GM19328 (cell line): ENCODE data around the gene GIPC1.
A peak's percentile ranks its signal among the peaks of the same experiment; 100 is the strongest.
"Not testable (repeated sequence)": the region's sequence is repeated elsewhere in the genome, so short reads cannot be mapped to it uniquely, and the experiment has no call there.

Source experiments
- ATAC-seq: cut with Tn5 transposase; IDR thresholded peaks from one replicate; pipeline ENCODE4 v1.9.1; 2021; ENCODE audit warnings: mild to moderate bottlenecking, moderate library complexity; ENCODE audit not compliant: unreplicated experiment

The GIPC1 gene, protein sequence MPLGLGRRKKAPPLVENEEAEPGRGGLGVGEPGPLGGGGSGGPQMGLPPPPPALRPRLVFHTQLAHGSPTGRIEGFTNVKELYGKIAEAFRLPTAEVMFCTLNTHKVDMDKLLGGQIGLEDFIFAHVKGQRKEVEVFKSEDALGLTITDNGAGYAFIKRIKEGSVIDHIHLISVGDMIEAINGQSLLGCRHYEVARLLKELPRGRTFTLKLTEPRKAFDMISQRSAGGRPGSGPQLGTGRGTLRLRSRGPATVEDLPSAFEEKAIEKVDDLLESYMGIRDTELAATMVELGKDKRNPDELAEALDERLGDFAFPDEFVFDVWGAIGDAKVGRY

DNA sequence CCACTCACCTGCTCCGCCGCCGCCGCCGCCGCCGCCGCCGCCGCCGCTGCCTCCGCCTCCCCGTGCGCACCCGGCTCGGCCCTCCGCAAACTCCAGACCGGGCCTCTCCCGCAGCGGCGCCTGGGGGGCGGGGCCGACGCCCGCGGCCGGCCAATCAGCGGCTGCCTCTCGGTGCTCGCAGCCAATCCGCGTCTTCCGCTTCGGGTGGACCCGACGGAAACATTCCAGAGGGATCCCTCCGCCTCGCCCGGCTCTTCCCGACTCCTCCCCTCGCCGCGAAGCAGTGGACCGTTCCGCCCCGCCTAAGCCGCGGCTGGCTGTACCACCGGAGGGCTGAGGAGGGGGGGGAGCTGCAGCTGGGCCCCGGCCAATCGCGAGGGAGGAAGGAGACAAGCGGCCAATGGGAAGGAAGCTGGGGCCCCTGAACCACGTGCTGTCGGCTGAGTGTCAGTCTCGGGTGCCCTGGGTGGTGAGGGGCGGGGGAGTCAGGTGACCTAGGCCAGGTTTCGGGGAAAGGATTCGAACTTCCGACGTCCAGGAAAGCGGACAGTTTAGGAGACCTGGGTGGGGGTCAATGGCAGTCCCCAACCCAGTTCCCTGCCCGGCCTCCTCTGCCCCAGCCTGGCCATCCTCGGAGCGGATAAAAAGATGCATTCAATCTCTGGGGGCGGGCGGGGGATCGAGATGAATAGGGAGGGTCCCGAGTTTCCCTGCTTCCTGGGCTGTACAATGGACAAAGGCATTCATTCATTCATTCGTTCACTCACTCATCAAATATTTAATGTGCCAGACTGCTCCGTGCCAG is at the start of gene GIPC1:
Gene GIPC1 (minus strand): TSS at position 99 of the 805 bp plus-strand sequence. CDS start 13,151 bp downstream, outside the sequence.
- peak; percentile 69 for ATAC-seq

DNA sequence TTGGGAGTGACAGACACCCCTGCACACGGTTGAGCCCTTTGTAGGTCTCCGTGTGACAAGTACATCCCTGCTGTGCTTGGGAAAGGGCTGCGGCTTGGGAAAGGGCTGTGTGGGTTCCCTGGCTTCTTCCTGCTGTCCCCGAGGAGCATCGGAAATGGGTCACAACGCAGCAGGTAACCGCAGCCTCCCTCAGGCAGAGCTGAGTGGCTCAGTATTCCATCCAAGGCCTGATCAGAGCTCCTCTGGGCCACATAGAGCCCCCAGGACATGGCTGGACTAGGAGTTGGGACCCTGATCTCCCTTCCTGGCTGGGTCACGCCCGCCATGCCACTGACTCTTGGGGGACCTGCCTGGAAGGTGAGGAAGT is 49.8 kb upstream of the GIPC1 start:
- no peak for ATAC-seq

DNA sequence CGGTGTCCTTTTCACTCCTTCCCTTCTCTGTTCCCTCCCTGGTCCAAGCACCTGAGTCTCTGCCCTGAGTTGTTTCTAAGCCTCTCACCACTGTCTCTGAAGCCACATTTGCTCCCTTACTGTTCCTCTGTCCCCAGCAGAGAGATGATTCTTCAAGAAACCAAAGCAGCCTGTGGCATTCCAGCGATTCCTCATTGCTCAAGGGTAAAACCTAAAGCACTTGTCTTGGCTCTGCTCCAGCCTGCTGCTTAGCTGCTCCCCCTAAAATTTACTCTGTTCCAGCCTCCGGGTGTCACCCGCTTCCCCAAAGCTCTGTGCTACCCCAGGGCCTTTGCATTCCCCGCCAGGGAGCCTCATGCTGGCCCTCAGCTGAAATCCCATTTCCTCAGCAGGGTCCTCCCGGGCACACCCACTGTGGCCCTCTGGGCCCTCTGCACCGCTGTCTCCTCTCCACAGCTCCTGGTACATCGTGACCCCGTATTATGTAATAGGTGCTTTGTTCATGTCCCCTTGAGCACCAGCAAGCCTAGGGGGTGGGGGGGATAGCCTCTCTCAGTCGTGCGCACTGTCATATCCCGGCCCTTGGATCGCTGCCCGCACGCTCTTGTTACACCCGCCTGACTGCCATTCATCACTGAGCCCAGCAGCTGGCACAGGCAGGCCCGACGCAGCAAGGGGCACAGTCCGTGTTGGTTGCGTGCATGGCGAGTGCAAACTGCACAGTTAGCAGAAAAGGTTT is 49.2 kb upstream of the GIPC1 start:
- no peak for ATAC-seq

DNA sequence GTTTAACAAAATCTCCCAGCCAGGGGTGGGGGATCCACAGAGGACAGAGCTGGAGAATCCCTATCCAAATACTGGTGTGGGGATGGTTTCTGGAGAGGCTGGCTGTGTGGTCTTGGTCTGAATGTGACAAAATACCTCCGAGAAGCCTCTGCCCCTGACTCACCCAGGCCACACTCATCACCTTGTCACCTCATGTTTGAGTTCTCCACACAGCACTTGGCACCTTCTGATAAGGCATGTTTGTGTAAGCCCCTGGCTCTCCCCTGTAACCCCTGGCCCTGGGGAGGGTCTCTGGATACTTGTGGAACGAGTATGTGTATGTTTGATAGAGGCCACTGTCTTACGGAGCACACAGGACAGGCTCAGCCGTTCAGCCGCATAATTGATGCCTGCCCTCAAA is 48.1 kb upstream of the GIPC1 start:
- no peak for ATAC-seq

DNA sequence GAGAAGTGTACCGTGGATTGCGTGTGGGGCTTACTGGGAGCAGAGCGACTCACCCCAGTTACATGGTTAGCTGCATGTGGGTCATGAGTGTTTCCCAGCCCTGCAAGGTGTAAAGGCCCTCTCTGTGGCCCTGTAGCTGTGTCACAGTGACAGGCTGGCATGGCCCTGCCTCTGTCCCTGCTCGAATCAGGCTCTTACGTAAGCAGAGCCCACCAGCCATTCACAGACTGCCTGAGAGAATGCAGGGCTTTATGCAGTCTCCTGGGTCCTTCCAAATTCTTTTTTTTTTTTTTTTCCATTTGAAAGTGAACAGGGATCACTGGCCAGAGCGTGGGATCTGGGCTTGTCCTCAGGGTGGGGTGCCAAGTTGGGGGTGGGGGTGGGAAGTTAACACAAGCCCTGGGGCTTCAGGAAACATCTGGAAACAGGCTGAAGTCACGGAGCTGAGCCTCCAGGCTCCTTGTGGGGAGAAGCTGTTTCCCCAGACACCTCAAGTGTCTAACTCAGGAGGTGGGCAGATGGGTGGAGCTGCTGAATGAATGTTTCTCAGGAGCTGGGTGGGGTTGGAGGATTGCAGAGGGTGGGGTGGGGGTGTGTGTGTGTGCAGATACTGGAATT is 46.9 kb upstream of the GIPC1 start:
- ATAC-seq, result no peak

DNA sequence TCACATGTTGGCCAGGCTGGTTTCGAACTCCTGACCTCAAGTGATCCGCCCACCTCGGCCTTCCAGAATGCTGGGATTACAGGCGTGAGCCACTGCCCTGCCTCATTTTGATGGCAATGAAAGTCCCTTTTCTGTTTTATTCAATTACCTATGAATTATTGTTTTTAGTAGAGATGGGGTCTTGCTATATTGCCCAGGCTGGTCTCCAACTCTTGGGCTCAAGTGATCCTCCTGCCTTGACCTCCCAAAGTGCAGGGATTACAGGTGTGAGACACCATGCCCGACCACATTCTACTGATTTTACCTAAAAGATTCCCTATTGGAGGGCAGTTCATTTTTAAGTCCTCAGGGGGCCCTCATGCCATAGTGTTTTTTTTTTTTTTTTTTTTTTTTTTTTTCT is 46.1 kb upstream of the GIPC1 start:
- not testable (repeated sequence) for ATAC-seq

DNA sequence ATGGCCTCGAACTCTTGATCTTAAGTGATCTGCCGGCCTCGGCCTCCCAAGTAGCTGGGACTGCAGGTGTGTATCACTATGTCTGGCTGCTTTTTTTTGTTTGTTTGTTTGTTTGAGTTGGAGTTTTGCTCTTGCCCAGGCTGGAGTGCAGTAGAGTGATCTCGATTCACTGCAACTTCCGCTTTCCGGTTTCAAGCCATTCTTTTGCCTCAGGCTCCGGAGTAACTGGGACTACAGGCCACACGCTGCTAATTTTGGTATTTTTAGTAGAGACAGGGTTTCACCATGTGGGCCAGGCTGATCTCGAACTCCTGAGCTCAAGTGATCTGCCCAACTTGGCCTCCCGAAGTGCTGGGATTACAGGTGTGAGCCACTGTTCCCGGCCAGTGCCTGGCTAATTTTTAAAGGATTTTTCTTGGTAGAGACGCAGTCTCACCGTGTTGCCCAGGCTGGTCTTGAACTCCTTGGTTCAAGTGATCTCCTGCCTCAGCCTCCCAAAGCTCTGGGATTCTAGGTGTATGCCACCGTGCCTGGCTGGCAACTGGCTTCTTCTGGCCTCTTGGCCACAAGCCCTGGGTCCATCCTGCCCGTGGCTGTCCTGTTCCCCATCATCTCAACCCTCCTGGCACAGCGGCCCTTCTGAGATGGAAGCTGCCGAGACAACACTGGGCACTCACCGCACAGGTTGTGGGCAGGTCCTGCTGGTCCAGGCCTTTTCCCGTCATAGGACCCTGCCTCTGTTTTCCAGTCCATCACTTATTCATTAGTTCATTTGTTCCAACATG is 45.0 kb upstream of the GIPC1 start:
- ATAC-seq, result no peak

DNA sequence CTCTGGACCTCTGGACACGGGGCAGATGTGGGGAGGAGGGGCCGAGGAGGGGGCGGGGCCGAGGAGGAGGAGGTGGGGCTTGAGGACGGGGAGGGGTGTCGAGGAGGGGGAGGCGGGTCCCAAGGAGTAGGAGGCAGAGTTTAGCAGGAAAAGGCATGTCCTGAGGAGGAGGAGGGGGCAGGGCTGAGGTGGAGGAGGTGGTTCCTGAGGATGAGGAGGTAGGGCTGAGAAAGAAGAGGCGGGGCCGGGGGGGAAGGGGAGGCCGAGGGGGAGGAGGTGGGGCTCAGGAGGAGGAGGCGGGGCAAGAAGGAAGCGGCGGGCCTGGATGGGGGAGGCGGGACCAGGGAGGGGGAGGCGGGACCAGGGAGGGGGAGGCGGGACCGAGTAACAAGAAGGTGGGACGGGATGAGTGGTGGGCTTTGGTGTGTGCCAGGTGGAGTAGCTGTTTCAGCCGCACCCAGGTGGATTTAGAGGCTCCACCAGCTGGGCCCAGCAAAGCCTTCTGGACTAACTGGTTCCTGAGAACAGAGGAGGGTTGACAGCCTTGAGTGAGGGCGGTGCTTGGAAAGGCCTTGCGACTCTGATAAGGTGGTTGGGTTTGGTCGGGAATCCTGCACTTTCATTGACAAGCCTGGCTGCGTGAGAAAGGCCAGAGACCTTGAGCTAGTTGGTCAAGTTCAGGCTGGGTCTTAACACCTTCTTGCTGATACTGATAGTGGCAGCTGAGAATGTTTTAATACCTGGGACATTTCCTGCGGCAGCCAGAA is 41.2 kb upstream of the GIPC1 start:
- ATAC-seq, result no peak

DNA sequence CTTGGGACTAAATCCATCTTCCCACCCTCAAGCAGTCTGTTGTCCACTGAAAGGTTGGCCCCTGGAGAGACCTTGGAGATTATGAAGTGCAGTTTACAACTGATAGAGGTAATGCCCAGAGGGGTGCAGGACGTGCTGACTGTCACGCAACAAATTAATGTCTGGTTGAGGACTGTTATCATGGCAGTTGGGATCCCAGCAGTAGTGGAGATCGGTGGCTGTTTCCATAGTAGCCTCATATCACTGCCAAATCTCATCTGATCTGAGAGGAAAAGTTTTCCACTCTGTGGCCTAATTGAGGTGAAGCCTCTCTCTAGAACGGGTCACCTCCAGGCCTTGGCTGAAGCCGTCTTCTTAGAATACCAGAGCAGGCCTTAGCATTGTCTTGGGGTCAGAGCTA is 37.5 kb upstream of the GIPC1 start:
- no peak for ATAC-seq

DNA sequence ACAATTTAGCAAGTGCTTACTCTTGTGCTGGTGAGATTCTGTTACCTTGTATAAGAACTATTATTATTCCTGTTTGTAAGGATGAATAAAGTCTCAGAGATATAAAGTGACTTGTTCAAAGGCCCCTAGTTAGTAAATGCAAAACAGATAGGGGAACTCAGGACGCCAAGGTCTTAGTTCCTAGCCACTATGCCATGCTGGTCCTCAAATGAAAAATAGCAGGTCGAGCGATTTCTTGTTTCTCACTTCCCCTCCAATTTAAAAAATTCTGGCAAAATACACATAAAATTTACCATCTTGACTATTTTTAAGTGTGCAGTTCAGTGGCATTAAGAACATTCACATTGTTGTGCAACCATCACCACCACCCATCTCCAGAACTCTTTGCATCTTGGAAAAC is 34.6 kb upstream of the GIPC1 start:
- ATAC-seq, result no peak

DNA sequence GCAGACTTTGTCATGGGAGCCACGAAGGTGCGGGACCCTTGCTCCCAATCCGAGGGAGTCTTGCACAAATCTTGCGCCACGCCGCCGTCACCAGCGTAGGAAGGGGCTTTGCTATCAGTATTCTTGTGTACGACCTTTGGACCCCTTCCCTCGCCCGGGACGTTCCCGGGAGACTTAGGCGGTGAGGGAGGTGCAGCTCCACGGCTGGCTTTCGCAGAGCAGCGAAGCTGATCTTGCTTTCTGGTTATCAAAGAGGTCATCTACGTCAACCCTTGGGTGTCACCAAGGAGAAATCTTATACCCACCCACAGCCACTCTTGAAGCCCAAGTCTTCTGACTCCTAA is 34.0 kb upstream of the GIPC1 start:
- ATAC-seq, result no peak

DNA sequence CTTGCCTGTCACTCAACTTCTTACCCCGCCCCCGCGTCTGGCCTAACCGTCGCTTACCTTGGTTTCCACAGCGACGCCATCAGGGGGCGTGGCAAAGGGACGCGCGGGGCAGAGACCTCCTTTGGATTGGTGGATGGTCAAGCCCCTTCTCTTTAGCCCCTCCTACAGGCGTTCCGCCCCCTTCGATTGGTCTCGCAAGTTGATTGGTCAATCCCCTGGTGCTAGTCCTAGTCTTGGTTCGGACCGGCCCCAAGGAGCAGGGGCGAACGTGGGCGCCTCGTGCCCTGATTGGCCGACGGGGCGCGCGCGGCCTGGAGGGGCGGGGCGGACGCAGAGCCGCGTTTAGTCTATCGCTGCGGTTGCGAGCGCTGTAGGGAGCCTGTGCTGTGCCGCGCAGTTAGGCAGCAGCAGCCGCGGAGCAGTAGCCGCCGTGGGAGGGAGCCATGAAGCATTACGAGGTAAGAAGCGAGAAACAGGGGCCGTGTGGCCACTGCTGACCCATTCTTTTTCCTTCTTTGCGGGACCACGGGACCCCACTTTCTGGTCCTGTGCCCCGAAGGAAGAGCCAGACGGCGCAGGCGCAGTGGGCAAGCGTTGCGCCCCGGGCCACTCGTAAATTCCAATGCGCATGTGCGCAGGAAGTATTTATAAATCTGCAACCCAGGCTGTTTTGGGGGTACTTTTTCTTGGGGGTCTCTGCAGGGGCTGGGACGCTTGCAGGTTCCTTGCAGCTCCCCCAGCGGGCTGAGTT is 33.5 kb upstream of the GIPC1 start, which contains the start of gene TECR:
Gene TECR (plus strand): TSS at position 341 of the 751 bp plus-strand sequence. CDS start 103 bp downstream, at position 444.
- ATAC-seq, result peak; percentile 93

DNA sequence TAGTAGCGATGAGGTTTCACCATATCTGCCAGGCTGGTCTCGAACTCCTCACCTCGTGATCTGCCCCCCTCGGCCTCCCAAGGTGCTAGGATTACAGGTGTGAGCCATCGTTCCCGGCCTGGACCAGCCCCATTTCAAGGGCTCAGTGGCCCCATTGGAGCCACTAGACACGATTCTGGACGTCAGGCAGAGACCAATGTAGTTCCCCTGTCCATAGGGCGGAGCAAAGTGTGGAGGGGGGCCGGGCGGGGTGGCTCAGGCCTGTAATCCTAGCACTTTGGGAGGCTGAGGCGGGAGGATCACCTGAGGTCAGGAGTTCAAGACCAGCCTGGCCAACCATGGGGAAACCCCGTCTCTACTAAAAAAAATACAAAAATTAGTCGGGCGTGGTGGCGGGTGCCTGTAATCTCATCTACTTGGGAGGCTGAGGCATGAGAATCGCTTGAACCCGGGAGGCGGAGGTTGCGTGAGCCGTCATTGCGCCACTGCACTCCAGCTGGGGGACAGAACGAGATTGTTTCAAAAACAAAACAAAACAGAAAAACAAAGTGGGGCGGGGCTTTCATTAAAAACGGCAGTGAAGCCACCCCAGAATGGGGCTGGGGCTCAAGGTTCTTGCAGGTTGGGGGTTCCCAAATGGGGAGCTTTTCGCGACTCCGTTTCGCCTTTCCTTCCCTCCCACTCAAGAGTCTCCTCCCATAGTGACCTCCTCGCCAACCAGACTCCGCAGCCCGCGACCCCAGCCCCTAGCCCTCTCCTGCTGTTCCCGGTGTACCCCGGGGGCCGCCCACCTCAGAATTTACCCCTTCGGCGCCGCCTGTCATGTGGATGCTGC is 32.7 kb upstream of the GIPC1 start:
- no peak for ATAC-seq

DNA sequence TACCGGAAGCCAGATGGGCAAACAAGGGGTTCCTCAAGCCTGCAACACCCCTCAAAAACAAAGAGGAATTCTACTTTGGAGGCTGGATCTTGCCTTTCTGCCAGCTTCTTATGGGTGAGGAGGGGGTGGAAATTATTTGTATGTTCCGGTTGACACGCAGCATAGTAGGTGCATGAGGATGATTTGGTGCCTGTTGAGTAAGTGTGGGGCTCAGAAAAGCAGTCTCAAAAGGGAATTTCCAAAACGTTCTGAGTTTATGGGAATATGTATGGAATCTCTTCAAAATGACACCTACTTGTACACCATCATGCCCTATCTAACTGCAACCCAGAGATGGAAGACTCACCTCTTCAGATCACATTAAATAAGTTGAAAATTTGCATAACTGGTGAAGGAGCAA is 30.5 kb upstream of the GIPC1 start:
- no peak for ATAC-seq

DNA sequence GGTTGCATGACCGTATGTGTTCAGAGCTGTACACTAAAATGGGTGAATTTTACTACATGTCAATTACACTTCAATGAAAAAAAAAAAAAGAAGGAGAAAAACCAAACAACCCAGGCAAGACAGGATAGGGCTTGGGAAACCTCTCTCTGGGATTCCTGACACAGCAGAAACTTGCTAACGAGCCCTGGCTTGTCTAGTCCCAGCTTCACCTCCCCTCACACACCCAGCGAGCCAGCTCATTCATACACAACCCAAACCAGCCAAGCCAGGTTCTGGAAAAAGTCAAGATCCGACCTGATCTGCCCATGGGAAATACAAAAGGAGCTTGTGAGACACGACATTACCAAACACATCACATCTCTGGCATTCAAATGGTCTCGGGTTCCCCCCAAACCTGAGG is 29.8 kb upstream of the GIPC1 start:
- ATAC-seq, result no peak

DNA sequence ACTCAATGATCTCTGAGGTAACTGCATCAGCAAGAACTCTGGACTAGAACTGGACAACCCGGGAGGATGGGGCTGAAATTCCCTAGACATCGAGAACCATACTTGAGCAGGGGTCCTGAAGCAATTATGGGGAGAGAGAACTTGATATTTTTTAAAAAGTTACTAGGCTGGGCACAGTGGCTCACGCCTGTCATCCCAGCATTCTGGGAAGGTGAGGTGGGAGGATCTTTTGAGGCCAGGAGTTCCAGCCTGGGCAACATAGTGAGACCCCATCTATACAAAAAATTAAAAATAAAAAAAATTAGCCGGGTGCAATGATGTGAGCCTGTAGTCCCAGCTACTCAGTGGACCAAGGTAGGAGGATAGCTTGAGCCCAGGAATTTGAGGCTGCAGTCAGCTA is 24.6 kb upstream of the GIPC1 start:
- no peak for ATAC-seq

DNA sequence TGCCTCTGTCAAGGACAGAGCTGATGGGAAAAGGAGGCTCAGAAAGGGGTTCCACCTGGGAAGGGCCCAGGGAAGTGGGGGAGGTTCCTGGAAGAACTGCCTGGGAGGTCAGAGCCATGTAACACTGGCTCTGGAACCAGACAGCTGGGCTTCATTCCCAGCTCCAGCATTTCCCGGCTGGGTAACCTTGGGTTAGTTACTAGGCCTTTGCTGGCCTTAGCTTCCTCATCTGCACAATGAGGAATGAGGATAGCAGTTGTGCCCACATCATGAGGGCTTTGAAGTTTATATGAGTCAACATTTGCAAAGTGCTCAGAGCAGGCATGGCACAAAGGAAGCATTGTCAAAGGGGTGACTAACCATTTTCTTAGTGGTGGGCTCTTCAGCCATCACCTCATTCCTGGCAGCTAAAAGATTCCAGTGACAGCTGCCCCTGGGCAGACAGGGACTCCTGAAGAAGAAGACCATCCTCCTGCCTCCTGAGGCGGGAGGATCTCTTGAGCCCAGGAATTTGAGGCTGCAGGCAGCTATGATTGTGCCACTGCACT is 24.0 kb upstream of the GIPC1 start:
- no peak for ATAC-seq
